ENCODE results near the gene LAMA2.

- TF ChIP-seq, protein P1, sequence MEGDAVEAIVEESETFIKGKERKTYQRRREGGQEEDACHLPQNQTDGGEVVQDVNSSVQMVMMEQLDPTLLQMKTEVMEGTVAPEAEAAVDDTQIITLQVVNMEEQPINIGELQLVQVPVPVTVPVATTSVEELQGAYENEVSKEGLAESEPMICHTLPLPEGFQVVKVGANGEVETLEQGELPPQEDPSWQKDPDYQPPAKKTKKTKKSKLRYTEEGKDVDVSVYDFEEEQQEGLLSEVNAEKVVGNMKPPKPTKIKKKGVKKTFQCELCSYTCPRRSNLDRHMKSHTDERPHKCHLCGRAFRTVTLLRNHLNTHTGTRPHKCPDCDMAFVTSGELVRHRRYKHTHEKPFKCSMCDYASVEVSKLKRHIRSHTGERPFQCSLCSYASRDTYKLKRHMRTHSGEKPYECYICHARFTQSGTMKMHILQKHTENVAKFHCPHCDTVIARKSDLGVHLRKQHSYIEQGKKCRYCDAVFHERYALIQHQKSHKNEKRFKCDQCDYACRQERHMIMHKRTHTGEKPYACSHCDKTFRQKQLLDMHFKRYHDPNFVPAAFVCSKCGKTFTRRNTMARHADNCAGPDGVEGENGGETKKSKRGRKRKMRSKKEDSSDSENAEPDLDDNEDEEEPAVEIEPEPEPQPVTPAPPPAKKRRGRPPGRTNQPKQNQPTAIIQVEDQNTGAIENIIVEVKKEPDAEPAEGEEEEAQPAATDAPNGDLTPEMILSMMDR (IDR thresholded peaks at IDR 0.05): no peak
- TF ChIP-seq POLR2A (IDR thresholded peaks at IDR 0.05): no peak
Measured at GRCh38 chr6:129120856-129121638, 238.1 kb downstream of the LAMA2 start.
